EH (cell line): ENCODE measurements around the gene VEZT.

ENCODE experiments used
- DNase-seq: peaks from one replicate; pipeline ENCODE4 v3.0.0-alpha.2; 2015; ENCODE audit warnings: low read depth

Gene VEZT

GRCh38 chr12:95200128-95200894 is 17.3 kb upstream of the VEZT start:
- DNase-seq, result no peak

GRCh38 chr12:95201056-95201670 is 16.4 kb upstream of the VEZT start:
- DNase-seq, result peak; percentile 50

- peak; percentile 50 for DNase-seq
These were observed 14.7 kb upstream of the VEZT start for GRCh38 chr12:95202691-95203486.

- no peak for DNase-seq
These were observed 14.0 kb upstream of the VEZT start for GRCh38 chr12:95203487-95204030.

GRCh38 chr12:95204141-95204866 is 13.3 kb upstream of the VEZT start:
- peak; percentile 87 for DNase-seq

- no peak for DNase-seq
These were observed 12.5 kb upstream of the VEZT start for GRCh38 chr12:95205016-95205624.

- peak; percentile 83 for DNase-seq
These were observed 11.9 kb upstream of the VEZT start for GRCh38 chr12:95205685-95206084.

GRCh38 chr12:95206916-95207315 is 10.7 kb upstream of the VEZT start:
- DNase-seq, result no peak

- no peak for DNase-seq
These were observed 10.2 kb upstream of the VEZT start for GRCh38 chr12:95207407-95207806.

- no peak for DNase-seq
These were observed 8.9 kb upstream of the VEZT start for GRCh38 chr12:95208678-95209077.

- DNase-seq, result no peak
These were observed 5.0 kb upstream of the VEZT start for GRCh38 chr12:95212586-95212985.

- DNase-seq, result no peak
These were observed 4.5 kb upstream of the VEZT start for GRCh38 chr12:95213119-95213518.

- no peak for DNase-seq
These were observed 3.7 kb upstream of the VEZT start for GRCh38 chr12:95213928-95214327.

GRCh38 chr12:95214466-95214865 is 3.1 kb upstream of the VEZT start:
- DNase-seq, result no peak

- DNase-seq, result peak; percentile 61
These were observed 1.7 kb upstream of the VEZT start for GRCh38 chr12:95215949-95216348.

- DNase-seq, result no peak
These were observed 763 bp upstream of the VEZT start for GRCh38 chr12:95216711-95217376.

GRCh38 chr12:95218150-95219133 is 835 bp downstream of the VEZT start:
- peak; percentile 79 for DNase-seq

GRCh38 chr12:95220190-95220589 is 2.6 kb downstream of the VEZT start:
- DNase-seq, result no peak

- no peak for DNase-seq
These were observed 3.1 kb downstream of the VEZT start for GRCh38 chr12:95220726-95221125.
